Pancreas (tissue), 10 donors: ENCODE results near the gene RALY. TPM values are rescaled to one million over a fixed set of nuclear protein-coding genes. Genes with fewer than 3 reads are reported as not detected.

Source experiments
- ATAC-seq, 4 donors: fragments of 200-7000 bp; cut with Tn5 transposase; one replicate each; pipeline versions ENCODE4 v1.8.0 to v1.9.1; 2020; ENCODE audit warnings: mild to moderate bottlenecking in 4 of 4, moderate library complexity in 4 of 4
- DNase-seq, 6 donors: peaks; one replicate each; pipeline ENCODE4 v3.0.0-alpha.2; 2020
- FAIRE-seq: peaks from 2 replicates; lab custom pipeline; 2012; peaks lifted over from hg19 to GRCh38; lab: Jason Lieb, UNC
- H3K27ac ChIP-seq, 4 donors: fragments of 200-600 bp; sonication (generic); 1 replicate in 3 of 4; 2 replicates in 1 of 4; pipeline versions ENCODE4 v1.5.0 to v1.8.0; 2020
- H3K27me3 ChIP-seq, 4 donors: fragments of 200-600 bp; one replicate each; pipeline ENCODE4 v1.8.0; 2021
- H3K36me3 ChIP-seq, 3 donors: fragments of 200-600 bp; sonication (generic) in 1 of 3; one replicate each; pipeline versions ENCODE4 v1.5.0 to v1.8.0; 2020 to 2021
- H3K4me1 ChIP-seq, 3 donors: fragments of 200-600 bp; one replicate each; pipeline ENCODE4 v1.8.0; 2021
- H3K4me3 ChIP-seq, 4 donors: fragments of 200-600 bp; sonication (generic) in 2 of 4; one replicate each; pipeline versions ENCODE4 v1.5.0 to v1.8.0; 2020 to 2021
- H3K9me3 ChIP-seq, 4 donors: fragments of 200-600 bp; one replicate each; pipeline ENCODE4 v1.8.0; 2021
- WGBS, 2 donors: extraction: QIAGEN DNeasy Blood & Tissue Kit; methylation state at CpG; one replicate each; pipeline ENCODE4 v1.1.7; 2013; 5-methylcytosine and 5-hydroxymethylcytosine counted together
- intact Hi-C, 3 donors: fragments of 100-400 bp; cut with DNase I; formaldehyde crosslinking; loops; one replicate each; pipeline versions ENCODE4 v1.11.1 to v1.14.2; 2022
- polyA plus RNA-seq, 2 donors: library from polyadenylated mRNA; stranded (reverse); fragments of 200-250 nt; gene quantifications; one replicate each; pipeline ENCODE4 v1.2.3, GENCODE V29; 2013
- total RNA-seq, 6 donors: library from RNA; stranded (reverse); fragmentation: NEBNext Ultra II Directional in 4 of 6; extraction: Animal tissue kit (Norgen Biotek cat#: 25700) in 4 of 6; gene quantifications; one replicate each; pipeline versions ENCODE4 v1.2.1 to v1.2.4, GENCODE V29; 2021 to 2023
- TF ChIP-seq, protein P1 (sequence below), 4 donors: fragments of 200-600 bp; sonication (generic) in 3 of 4; IDR thresholded peaks; one replicate each; pipeline versions ENCODE4 v1.5.0 to v1.8.0; 2021; ENCODE audit warnings: antibody characterized with exemption in 4 of 4
- donor health status: healthy with polysubstance abuse.
- donor health status: DM: no; HTN: no; CAD: no; lungs with moderate emphysema.
- donor health status: DM: no; HTN: no; CAD: no.
- donor health status: control.
- donor health status: control.
- donor health status: Bipolar disorder and iron deficiency.
- donor health status: DM: yes; HTN: yes; CAD: no.
- donor health status: DM: no; HTN: no; CAD: no.
- donor health status: DM: no; HTN: no; CAD: no.
- donor health status: DM: yes; HTN: yes; CAD: no.

Gene RALY
- total and polyA plus RNA-seq, 8 donors: 30.0 to 60.4 (median 44.3) TPM

DNA sequence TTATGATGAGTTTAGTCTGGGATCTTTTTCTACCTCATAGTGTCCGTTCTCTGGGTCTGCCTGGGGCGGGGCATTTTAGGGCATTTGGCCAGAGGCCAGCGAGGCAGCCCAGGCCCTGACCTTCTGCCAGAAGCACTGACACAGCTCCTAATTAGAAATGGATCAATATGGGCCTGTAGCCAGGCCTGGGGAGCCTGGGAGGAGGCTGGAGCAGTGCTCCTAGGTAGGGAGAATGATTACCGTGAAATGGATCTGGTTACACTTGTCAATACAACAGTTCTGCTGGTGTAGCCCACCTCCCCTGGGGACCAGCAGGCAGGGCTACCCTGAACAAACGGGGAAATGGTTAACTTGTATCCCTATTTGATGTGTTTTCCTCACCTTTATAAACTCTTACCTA lies 23.0 kb downstream of the RALY start:
- Histone ChIP-seq H3K27ac (no peak overlapping the region), H3K4me3 (no peak overlapping the region), H3K4me1 (peaks cover 19 to 37% (median 25%) of the 10 kb centered on the region in 3 donors), H3K36me3 (no peaks in the 10 kb centered on the region), H3K27me3 (no peaks in the 10 kb centered on the region), H3K9me3 (no peaks in the 10 kb centered on the region)
- peak in 2 of 4 donors; percentile 61 to 78 for ATAC-seq
- TF ChIP-seq, protein P1, sequence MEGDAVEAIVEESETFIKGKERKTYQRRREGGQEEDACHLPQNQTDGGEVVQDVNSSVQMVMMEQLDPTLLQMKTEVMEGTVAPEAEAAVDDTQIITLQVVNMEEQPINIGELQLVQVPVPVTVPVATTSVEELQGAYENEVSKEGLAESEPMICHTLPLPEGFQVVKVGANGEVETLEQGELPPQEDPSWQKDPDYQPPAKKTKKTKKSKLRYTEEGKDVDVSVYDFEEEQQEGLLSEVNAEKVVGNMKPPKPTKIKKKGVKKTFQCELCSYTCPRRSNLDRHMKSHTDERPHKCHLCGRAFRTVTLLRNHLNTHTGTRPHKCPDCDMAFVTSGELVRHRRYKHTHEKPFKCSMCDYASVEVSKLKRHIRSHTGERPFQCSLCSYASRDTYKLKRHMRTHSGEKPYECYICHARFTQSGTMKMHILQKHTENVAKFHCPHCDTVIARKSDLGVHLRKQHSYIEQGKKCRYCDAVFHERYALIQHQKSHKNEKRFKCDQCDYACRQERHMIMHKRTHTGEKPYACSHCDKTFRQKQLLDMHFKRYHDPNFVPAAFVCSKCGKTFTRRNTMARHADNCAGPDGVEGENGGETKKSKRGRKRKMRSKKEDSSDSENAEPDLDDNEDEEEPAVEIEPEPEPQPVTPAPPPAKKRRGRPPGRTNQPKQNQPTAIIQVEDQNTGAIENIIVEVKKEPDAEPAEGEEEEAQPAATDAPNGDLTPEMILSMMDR (IDR thresholded peaks at IDR 0.05): no peak
- WGBS, 2 donors: 25 to 26% methylated on average over 5 of the region's 5 CpGs
- peak in 4 of 6 donors; percentile 24 to 50 (median 42) for DNase-seq
- intact Hi-C loops: no loop called here
- no peak for FAIRE-seq

DNA sequence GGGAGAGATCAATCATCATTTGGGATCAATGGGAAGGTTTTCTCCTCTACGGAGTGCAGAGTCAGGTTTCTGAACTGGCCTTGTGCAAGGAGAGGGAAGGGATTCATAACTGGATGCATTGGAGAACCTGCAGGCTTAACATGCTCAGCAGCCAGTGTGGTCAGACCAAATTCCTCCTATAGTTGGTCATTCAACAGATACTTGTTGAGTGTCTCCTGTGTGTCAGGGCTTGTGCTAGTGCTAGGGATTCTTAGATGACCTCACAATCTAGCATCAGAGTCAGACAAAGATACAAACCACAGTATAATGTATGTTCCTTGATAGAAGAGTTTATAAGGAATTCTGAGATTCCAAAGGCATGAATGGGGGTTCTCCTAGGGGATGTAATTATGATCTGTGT lies 23.9 kb downstream of the RALY start:
- peaks cover 19 to 38% (median 25%) of the 10 kb centered on the region in 3 donors for H3K4me1 ChIP-seq
- no peak for FAIRE-seq
- peak in 1 of 4 donors; percentile 13 for ATAC-seq

GRCh38 chr20:34018166-34018565 lies 24.5 kb downstream of the RALY start:
- DNase-seq (no peak), FAIRE-seq (no peak), ATAC-seq (no peak)
- intact Hi-C loops: no loop called here
- Histone ChIP-seq H3K36me3 (no peaks in the 10 kb centered on the region), H3K4me3 (no peak overlapping the region), H3K9me3 (no peaks in the 10 kb centered on the region), H3K27me3 (no peaks in the 10 kb centered on the region), H3K27ac (no peak overlapping the region), H3K4me1 (peaks cover 19 to 39% (median 25%) of the 10 kb centered on the region in 3 donors)
- 21 to 35% methylated on average over 1 of the region's 1 CpG for WGBS, 2 donors
- TF ChIP-seq, protein P1 (IDR thresholded peaks at IDR 0.05): no peak

More for the DNA sequence above, 23.9 kb downstream of the RALY start:
- intact Hi-C loops: no loop called here
- H3K27ac ChIP-seq: no peak overlapping the region
- no peak for DNase-seq
- H3K36me3 ChIP-seq: no peaks in the 10 kb centered on the region
- TF ChIP-seq, protein P1 (IDR thresholded peaks at IDR 0.05): no peak
- no peaks in the 10 kb centered on the region for H3K9me3 ChIP-seq
- H3K4me3 ChIP-seq: no peak overlapping the region
- no peaks in the 10 kb centered on the region for H3K27me3 ChIP-seq
- 58 to 68% methylated on average over 1 of the region's 1 CpG for WGBS, 2 donors

- no peaks in the 10 kb centered on the region for H3K9me3 ChIP-seq
- DNase-seq (no peak), ATAC-seq (peak in 2 of 4 donors; percentile 13 to 50), FAIRE-seq (no peak)
- no peak overlapping the region for H3K4me3 ChIP-seq
- H3K27ac ChIP-seq: no peak overlapping the region
- H3K36me3 ChIP-seq: no peaks in the 10 kb centered on the region
- peaks cover 8 to 38% (median 20%) of the 10 kb centered on the region in 3 donors for H3K4me1 ChIP-seq
- intact Hi-C loops: no loop called here
- TF ChIP-seq, protein P1 (IDR thresholded peaks at IDR 0.05): no peak
- H3K27me3 ChIP-seq: no peaks in the 10 kb centered on the region
- 84 to 90% methylated on average over 4 of the region's 4 CpGs for WGBS, 2 donors
These were observed 28.6 kb downstream of the RALY start for GRCh38 chr20:34022151-34022838.

DNA sequence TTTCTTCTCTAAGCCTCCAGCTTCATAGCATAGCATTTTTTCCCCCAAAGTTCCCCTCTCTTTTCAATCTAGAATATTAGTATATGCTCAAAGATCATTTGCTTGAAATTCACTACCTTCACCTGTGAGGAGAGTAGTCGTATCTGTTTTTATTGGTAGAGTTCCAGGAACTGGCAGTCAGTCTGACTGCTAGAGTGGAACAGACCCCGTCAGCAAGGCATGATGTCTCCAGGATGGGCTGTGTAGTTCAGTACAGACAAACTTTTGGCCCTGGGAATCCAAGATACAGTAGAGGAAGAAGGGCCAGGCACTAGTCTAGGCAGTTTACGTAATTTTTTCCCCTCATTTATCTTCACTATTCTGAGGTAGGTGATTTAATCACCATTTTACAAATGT lies 29.1 kb downstream of the RALY start:
- no peak overlapping the region for H3K27ac ChIP-seq
- H3K27me3 ChIP-seq: no peaks in the 10 kb centered on the region
- no peaks in the 10 kb centered on the region for H3K36me3 ChIP-seq
- ATAC-seq (no peak), DNase-seq (no peak), FAIRE-seq (no peak)
- 49 to 56% methylated on average over 3 of the region's 3 CpGs for WGBS, 2 donors
- TF ChIP-seq, protein P1 (IDR thresholded peaks at IDR 0.05): no peak
- intact Hi-C loops: no loop called here
- H3K4me3 ChIP-seq: no peak overlapping the region
- peaks cover 8 to 37% (median 19%) of the 10 kb centered on the region in 3 donors for H3K4me1 ChIP-seq
- no peaks in the 10 kb centered on the region for H3K9me3 ChIP-seq
